Activated CD4-positive, alpha-beta T cell treated with anti-CD3 and anti-CD28 coated beads, Interleukin-10, Interleukin-2, amounts not matched to agents 100 ng/mL and 50 ng/mL, durations not matched to agents 16 hours and 8 hours (primary cell): Measurements from ENCODE around the gene TRIM27.
A peak's percentile ranks its signal among the peaks of the same experiment; 100 is the strongest.
"Not testable (repeated sequence)": the region's sequence is repeated elsewhere in the genome, so short reads cannot be mapped to it uniquely, and the experiment has no call there.

Source experiments
- DNase-seq: peaks from one replicate; pipeline ENCODE4 v3.0.0-alpha.2; 2020

Gene TRIM27

GRCh38 chr6:28895131-28895812, 28.5 kb downstream of the TRIM27 start:
- peak; percentile 94 for DNase-seq

- no peak for DNase-seq
Measured at GRCh38 chr6:28893172-28893799, 30.5 kb downstream of the TRIM27 start.

- no peak for DNase-seq
Measured at GRCh38 chr6:28892525-28892924, 31.3 kb downstream of the TRIM27 start.

GRCh38 chr6:28887796-28888496, 35.8 kb downstream of the TRIM27 start:
- DNase-seq: no peak

- no peak for DNase-seq
Measured at GRCh38 chr6:28886079-28886439, 37.7 kb downstream of the TRIM27 start.

GRCh38 chr6:28884423-28885131, 39.2 kb downstream of the TRIM27 start:
- peak; percentile 88 for DNase-seq

GRCh38 chr6:28880894-28881780, 42.6 kb downstream of the TRIM27 start:
- DNase-seq: peak; percentile 80

- DNase-seq: no peak
Measured at GRCh38 chr6:28880519-28880893, 43.3 kb downstream of the TRIM27 start.

GRCh38 chr6:28876710-28877109, 47.1 kb downstream of the TRIM27 start:
- DNase-seq: no peak

- DNase-seq: no peak
Measured at GRCh38 chr6:28875191-28875747, 48.5 kb downstream of the TRIM27 start.

- DNase-seq: not testable (repeated sequence)
Measured at GRCh38 chr6:28872157-28872817, 51.5 kb downstream of the TRIM27 start.

GRCh38 chr6:28871335-28872156, 52.2 kb downstream of the TRIM27 start:
- no peak for DNase-seq

- no peak for DNase-seq
Measured at GRCh38 chr6:28868873-28869272, 54.9 kb downstream of the TRIM27 start.

- DNase-seq: peak; percentile 43
Measured at GRCh38 chr6:28867086-28867409, 56.7 kb downstream of the TRIM27 start.

- peak; percentile 84 for DNase-seq
Measured at GRCh38 chr6:28866205-28867085, 57.3 kb downstream of the TRIM27 start.

- DNase-seq: peak; percentile 77
Measured at GRCh38 chr6:28865401-28866204, 58.2 kb downstream of the TRIM27 start.

- DNase-seq: peak; percentile 76
Measured at GRCh38 chr6:28864326-28864923, 59.4 kb downstream of the TRIM27 start.

GRCh38 chr6:28863604-28864325, 60.0 kb downstream of the TRIM27 start:
- peak; percentile 89 for DNase-seq
